Left lung (tissue), 10 donors: ENCODE data around the gene DDC. TPM values are rescaled to one million over a fixed set of nuclear protein-coding genes. Genes with fewer than 3 reads are reported as not detected.

Experiments
- ATAC-seq: fragments of 200-7000 bp; cut with Tn5 transposase; one replicate; pipeline ENCODE4 v1.9.1; 2020; ENCODE audit warnings: moderate library complexity
- DNase-seq, 4 donors: peaks; one replicate each; pipeline ENCODE4 v3.0.0-alpha.2; 2013 to 2020
- H3K27ac ChIP-seq, 2 donors: fragments of 200-600 bp; sonication (generic) in 1 of 2; one replicate each; pipeline versions ENCODE4 v1.5.0 to v1.8.0; 2020 to 2021
- H3K27me3 ChIP-seq, 2 donors: fragments of 200-600 bp; sonication (generic) in 1 of 2; one replicate each; pipeline versions ENCODE4 v1.5.0 to v1.8.0; 2020 to 2021
- H3K36me3 ChIP-seq, 2 donors: fragments of 200-600 bp; sonication (generic) in 1 of 2; one replicate each; pipeline versions ENCODE4 v1.5.0 to v1.8.0; 2020 to 2021
- H3K4me1 ChIP-seq, 2 donors: fragments of 200-600 bp; one replicate each; pipeline ENCODE4 v1.8.0; 2021
- H3K4me3 ChIP-seq, 2 donors: fragments of 200-600 bp; sonication (generic) in 1 of 2; one replicate each; pipeline versions ENCODE4 v1.5.0 to v1.8.0; 2020 to 2021; ENCODE audit warnings: mild to moderate bottlenecking in 1 of 2
- H3K9me3 ChIP-seq, 2 donors: fragments of 200-600 bp; sonication (generic) in 1 of 2; one replicate each; pipeline versions ENCODE4 v1.5.0 to v1.8.0; 2020 to 2021
- intact Hi-C, 2 donors: fragments of 100-400 bp; cut with DNase I; formaldehyde crosslinking; loops; one replicate each; pipeline versions ENCODE4 v1.11.2 to v1.14.2; 2022
- polyA plus RNA-seq, 6 donors: library from polyadenylated mRNA; unstranded; fragments of 120-200 nt; gene quantifications; one replicate each; pipeline ENCODE4 v1.2.1, GENCODE V29; 2013; ENCODE audit not compliant: insufficient read length in 6 of 6
- total RNA-seq, 2 donors: library from RNA; stranded (reverse); fragmentation: NEBNext Ultra II Directional; extraction: Animal tissue kit (Norgen Biotek cat#: 25700); gene quantifications; one replicate each; pipeline ENCODE4 v1.2.1, GENCODE V29; 2021
- TF ChIP-seq, protein P1 (sequence below), 2 donors: fragments of 200-600 bp; sonication (generic) in 1 of 2; IDR thresholded peaks; one replicate each; pipeline versions ENCODE4 v1.5.0 to v1.8.0; 2021; ENCODE audit warnings: antibody characterized with exemption in 2 of 2
- donor health status: DM: no; HTN: yes; CAD: no.
- donor health status: DM: no; HTN: no; CAD: no.

DDC gene
- total and polyA plus RNA-seq, 8 donors = 0.90 to 17.6 (median 9.2) TPM

- Histone ChIP-seq H3K4me3 (no peak overlapping the region), H3K27me3 (no peaks in the 10 kb centered on the region), H3K36me3 (no peaks in the 10 kb centered on the region), H3K9me3 (no peaks in the 10 kb centered on the region), H3K4me1 (no peaks in the 10 kb centered on the region), H3K27ac (no peak overlapping the region)
- DNase-seq (no peak), ATAC-seq (no peak)
- TF ChIP-seq, protein P1, sequence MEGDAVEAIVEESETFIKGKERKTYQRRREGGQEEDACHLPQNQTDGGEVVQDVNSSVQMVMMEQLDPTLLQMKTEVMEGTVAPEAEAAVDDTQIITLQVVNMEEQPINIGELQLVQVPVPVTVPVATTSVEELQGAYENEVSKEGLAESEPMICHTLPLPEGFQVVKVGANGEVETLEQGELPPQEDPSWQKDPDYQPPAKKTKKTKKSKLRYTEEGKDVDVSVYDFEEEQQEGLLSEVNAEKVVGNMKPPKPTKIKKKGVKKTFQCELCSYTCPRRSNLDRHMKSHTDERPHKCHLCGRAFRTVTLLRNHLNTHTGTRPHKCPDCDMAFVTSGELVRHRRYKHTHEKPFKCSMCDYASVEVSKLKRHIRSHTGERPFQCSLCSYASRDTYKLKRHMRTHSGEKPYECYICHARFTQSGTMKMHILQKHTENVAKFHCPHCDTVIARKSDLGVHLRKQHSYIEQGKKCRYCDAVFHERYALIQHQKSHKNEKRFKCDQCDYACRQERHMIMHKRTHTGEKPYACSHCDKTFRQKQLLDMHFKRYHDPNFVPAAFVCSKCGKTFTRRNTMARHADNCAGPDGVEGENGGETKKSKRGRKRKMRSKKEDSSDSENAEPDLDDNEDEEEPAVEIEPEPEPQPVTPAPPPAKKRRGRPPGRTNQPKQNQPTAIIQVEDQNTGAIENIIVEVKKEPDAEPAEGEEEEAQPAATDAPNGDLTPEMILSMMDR (IDR thresholded peaks at IDR 0.05) = no peak
- intact Hi-C loops = no loop called here
Measured at GRCh38 chr7:50505553-50506210, 59.5 kb downstream of the DDC start.

DNA sequence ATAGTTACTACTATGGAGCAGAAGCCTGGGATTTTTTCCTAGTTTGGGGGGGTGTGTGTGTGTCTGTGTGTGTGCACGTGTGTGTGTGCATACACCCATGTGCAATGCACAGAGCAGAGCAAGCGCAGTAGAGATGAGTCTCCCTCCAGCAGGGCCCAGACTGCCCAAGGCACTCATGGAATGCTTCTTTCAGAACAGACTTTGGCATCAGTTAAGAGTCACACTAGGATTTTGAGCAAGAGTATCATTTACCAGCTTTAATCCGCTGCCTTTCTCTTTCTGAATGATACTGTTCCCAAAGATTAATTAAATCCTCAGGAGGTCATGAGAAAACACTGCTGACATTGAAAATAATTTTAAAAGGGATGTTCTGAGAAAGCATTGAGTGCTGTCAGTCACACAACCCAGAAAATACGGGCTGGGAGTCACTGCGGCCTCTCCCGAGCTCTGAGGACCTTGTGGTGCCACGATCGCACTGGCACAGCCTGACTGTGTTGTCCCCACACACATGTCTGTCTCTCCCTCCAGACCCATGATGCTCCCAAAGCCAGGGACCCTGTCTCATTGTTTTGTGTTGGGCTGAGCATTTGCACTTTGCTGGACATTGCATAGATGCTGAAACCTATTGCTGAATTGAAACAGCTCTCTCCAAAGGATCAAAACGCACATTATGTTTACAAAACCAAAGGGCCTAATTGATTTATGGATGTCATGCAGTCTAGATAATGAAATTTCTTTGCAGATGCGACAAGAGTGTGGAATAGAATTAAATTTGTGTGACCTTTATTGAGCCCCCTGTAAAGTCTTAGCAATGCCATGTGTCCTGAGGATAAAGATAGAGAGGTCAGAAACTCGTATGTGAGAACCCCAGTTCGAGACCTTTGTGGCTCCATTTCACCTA is 60.3 kb downstream of the DDC start:
- no peak for ATAC-seq
- no peaks in the 10 kb centered on the region for H3K27me3 ChIP-seq
- TF ChIP-seq, protein P1 (IDR thresholded peaks at IDR 0.05) = no peak
- H3K36me3 ChIP-seq = no peaks in the 10 kb centered on the region
- intact Hi-C loops = no loop called here
- no peak overlapping the region for H3K27ac ChIP-seq
- no peak overlapping the region for H3K4me3 ChIP-seq
- no peak for DNase-seq
- no peaks in the 10 kb centered on the region for H3K9me3 ChIP-seq
- H3K4me1 ChIP-seq = no peaks in the 10 kb centered on the region

- Histone ChIP-seq H3K27ac (peak overlapping the region in 1 of 2 donors; percentile 24), H3K27me3 (no peaks in the 10 kb centered on the region), H3K36me3 (no peaks in the 10 kb centered on the region), H3K9me3 (no peaks in the 10 kb centered on the region), H3K4me1 (no peaks in the 10 kb centered on the region), H3K4me3 (no peak overlapping the region)
- DNase-seq (no peak), ATAC-seq (no peak)
- TF ChIP-seq, protein P1 (IDR thresholded peaks at IDR 0.05) = no peak
- intact Hi-C loops = no loop called here
Measured at GRCh38 chr7:50502947-50503346, 62.3 kb downstream of the DDC start.

- H3K9me3 ChIP-seq = no peaks in the 10 kb centered on the region
- no peak overlapping the region for H3K4me3 ChIP-seq
- H3K27ac ChIP-seq = peak overlapping the region; percentile 24 to 48
- H3K36me3 ChIP-seq = no peaks in the 10 kb centered on the region
- intact Hi-C loops = no loop called here
- TF ChIP-seq, protein P1 (IDR thresholded peaks at IDR 0.05) = no peak
- H3K4me1 ChIP-seq = peaks cover 0 to 7% of the 10 kb centered on the region in 2 donors
- peak; percentile 86 for ATAC-seq
- DNase-seq = peak in 3 of 4 donors; percentile 33 to 76 (median 57)
- H3K27me3 ChIP-seq = no peaks in the 10 kb centered on the region
Measured at GRCh38 chr7:50502001-50502684, 63.1 kb downstream of the DDC start.

DNA sequence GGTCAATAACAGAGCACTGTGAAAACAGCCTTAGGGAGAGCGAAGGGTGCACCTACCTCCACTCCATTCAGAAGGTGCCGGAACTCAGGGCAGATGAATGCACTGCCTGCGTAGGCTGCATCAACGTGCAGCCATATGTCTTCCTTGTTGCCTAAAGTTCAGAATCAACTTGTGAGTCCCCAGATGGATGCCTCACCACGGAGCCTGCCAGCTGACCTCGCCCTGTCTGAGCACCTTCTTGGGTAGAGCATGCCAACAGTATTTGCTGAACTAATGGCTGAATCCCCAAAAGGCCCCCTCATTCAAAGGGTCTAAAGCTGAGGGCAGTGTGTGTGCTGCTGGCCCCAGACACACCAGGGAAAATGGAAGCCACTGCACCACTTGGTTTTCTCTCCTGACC is 66.1 kb downstream of the DDC start:
- intact Hi-C loops = no loop called here
- no peak overlapping the region for H3K27ac ChIP-seq

More for the DNA sequence above, 66.1 kb downstream of the DDC start:
- Histone ChIP-seq H3K9me3 (no peaks in the 10 kb centered on the region), H3K4me1 (peaks cover 0 to 8% of the 10 kb centered on the region in 2 donors), H3K27me3 (no peaks in the 10 kb centered on the region), H3K36me3 (no peaks in the 10 kb centered on the region), H3K4me3 (no peak overlapping the region)
- DNase-seq (no peak), ATAC-seq (no peak)
- TF ChIP-seq, protein P1 (IDR thresholded peaks at IDR 0.05) = no peak
